ENCODE data around the gene MYH11.
"Not testable (repeated sequence)": the region's sequence is repeated elsewhere in the genome, so short reads cannot be mapped to it uniquely, and the experiment has no call there.

Gene MYH11

DNA sequence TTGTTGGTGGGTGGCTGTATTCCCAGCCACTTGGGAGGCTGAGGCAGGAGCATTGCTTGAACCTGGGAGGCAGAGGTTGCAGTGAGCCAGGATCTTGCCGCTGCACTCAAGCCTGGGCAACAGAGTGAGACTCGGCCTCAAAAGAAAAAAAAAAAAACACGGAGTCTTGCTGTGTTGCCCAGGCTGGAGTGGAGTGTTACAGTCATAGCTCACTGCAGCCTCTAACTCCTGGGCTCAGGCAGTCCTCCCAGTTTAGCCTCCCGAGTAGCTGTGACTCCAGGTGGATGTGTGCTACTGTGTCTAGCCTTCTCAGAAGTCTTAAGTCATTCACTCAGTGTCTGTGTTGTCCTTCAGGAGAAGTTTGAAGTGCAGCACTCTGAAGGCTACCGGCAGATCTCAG lies 179.4 kb downstream of the MYH11 start:
- H3K4me3 ChIP-seq (ENCODE audit: low read depth, low read length), result no peak overlapping the region
- TF ChIP-seq, protein P1, sequence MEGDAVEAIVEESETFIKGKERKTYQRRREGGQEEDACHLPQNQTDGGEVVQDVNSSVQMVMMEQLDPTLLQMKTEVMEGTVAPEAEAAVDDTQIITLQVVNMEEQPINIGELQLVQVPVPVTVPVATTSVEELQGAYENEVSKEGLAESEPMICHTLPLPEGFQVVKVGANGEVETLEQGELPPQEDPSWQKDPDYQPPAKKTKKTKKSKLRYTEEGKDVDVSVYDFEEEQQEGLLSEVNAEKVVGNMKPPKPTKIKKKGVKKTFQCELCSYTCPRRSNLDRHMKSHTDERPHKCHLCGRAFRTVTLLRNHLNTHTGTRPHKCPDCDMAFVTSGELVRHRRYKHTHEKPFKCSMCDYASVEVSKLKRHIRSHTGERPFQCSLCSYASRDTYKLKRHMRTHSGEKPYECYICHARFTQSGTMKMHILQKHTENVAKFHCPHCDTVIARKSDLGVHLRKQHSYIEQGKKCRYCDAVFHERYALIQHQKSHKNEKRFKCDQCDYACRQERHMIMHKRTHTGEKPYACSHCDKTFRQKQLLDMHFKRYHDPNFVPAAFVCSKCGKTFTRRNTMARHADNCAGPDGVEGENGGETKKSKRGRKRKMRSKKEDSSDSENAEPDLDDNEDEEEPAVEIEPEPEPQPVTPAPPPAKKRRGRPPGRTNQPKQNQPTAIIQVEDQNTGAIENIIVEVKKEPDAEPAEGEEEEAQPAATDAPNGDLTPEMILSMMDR (IDR thresholded peaks at IDR 0.05; ENCODE audit: control insufficient read depth, extremely low read depth, insufficient read depth), result no peak
- DNase-seq (ENCODE audit: low read depth), result no peak

DNA sequence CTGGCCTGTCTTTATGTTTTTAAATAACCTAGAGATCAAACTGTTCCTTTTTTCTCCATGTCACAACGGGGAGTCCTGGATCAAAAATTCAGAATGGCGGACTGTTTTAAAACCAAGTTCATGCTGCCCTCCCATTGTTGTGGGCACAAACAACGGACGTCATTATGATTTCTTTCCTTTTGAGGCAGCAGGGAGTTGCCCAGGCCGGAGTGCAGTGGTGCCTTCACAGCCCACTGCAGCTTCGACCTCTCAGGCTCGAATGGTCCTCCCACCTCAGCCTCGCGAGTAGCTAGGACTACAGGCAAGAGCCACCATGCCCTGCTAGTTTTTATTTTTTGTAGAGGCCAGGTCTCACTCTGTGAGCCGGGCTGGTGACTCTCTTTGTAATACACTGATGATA lies 180.3 kb downstream of the MYH11 start:
- H3K4me3 ChIP-seq (ENCODE audit: low read depth, low read length), result no peak overlapping the region
- DNase-seq (ENCODE audit: low read depth), result no peak
- TF ChIP-seq, protein P1 (IDR thresholded peaks at IDR 0.05; ENCODE audit: control insufficient read depth, extremely low read depth, insufficient read depth), result no peak

DNA sequence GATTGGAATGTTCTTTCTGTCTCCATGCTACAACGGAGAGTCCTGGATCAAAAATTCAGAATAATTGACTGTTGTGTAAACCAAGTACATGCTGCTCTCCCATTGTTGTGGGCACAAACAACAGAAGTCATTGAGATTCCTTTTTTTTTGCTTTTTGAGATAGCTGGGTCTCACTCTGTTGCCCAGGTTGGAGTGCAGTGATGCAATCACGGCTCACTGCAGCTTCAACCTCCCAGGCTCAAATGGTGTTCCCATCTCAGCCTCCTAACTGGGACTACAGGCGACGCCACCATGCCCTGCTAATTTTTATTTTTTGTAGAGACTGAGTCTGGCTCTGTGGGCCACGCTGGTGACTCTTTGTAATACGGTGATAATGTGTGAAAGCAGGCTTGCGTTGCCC lies 182.3 kb downstream of the MYH11 start:
- TF ChIP-seq, protein P1 (IDR thresholded peaks at IDR 0.05; ENCODE audit: control insufficient read depth, extremely low read depth, insufficient read depth), result no peak
- no peak overlapping the region for H3K4me3 ChIP-seq (ENCODE audit: low read depth, low read length)
- DNase-seq (ENCODE audit: low read depth), result no peak

DNA sequence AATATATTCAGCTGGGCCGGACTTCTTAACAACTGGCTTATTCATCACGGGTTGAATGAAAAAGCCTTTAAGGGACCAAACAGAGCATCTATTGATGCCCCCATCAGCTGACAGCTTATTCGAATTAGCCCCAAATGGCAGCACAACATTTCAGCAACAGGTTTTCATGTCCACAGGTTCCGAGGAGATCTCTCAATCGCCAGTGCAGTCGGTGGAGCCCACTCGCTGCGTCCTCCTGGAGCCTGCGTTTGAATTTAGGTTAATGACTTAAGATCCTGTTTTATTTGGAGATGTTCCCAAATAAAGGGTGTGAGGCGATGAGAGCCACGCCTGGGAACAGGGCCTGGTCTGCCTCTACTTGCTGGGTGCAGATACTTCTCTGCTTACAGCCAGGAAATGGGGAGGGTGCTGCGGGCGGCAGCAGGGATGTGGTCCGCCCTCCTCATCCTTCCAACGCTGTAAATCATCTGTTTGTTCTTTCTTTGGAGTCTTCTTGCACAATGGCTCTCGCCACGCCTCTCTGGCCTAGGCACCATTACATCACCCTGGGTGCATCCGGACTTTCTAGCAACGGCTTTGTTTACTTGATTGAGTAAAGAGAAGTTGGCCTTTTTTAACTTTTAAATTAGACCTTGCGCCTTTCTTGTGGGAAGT lies 184.2 kb downstream of the MYH11 start:
- no peak overlapping the region for H3K4me3 ChIP-seq (ENCODE audit: low read depth, low read length)
- peak; percentile 94 for DNase-seq (ENCODE audit: low read depth)

DNA sequence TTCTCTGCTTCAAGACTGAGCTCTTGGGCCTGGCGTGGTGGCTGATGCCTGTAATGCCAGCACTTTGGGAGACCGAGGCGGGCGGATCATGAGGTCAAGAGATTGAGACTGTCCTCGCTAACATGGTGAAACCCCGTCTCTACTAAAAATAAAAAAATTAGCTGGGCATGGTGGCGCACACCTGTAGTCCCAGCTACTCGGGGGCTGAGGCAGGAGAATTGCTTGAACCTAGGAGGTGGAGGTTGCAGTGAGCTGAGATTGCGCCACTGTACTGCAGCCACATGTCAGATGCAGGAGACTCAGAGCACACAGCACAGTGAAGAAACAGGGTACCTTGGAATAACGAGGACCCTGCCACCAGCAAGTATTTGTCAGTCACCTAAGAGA lies 184.7 kb downstream of the MYH11 start:
- not testable (repeated sequence) for H3K4me3 ChIP-seq (ENCODE audit: low read depth, low read length); DNase-seq (ENCODE audit: low read depth)

More for the DNA sequence above, 184.2 kb downstream of the MYH11 start:
- TF ChIP-seq, protein P1 (IDR thresholded peaks at IDR 0.05; ENCODE audit: control insufficient read depth, extremely low read depth, insufficient read depth), result no peak

DNA sequence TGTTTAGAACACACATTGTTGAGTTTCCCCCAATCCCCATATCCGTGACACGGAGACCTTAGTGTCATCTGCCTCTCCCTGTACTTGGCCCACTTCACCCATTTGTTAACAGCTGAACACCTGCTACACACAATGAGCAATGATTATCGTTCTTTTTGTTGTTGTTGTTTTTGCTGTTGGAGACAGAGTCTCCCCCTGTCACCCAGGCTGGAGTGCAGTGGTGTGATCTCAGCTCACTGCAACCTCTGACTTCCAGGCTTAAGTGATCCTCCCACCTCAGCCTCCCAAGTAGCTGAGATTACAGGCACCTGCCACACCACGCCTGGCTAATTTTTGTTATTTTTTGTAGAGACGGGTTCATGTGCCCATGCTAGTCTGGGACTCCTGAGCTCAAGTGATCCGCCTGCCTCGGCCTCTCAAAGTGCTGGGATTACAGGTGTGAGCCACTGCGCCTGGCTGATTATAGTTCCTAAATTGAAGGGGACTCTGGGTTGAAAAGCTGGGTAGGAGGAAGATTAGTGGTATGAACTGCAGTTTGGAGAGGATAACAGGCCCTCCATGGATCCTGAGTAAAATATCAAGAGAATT lies 185.2 kb downstream of the MYH11 start:
- no peak overlapping the region for H3K4me3 ChIP-seq (ENCODE audit: low read depth, low read length)
- TF ChIP-seq, protein P1 (IDR thresholded peaks at IDR 0.05; ENCODE audit: control insufficient read depth, extremely low read depth, insufficient read depth), result no peak
- DNase-seq (ENCODE audit: low read depth), result no peak

DNA sequence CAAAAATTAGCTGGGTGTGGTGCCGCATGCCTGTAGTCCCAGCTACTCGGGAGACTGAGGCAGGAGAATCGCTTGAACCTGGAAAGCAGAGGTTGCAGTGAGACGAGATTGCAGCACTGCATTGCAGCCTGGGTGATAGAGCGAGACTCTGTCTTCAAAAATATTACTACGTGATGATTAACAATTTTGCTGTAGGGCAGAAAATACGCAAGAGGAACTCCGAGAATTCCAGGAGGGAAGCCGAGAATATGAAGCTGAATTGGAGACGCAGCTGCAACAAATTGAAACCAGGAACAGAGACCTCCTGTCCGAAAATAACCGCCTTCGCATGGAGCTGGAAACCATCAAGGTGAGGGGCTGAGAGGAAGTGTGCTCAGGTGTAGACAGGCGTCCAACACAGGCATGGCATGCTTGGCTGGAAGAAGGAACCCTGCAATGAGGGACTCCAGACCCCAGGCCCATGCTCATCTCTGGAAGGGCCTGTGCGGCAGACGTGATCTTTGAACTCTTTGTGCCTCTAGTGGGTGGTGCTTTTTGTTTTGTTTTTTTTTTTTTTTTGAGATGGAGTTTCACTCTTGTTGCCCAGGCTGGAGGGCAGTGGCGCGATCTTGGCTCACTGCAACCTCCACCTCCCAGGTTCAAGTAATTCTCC lies 189.6 kb downstream of the MYH11 start:
- DNase-seq (ENCODE audit: low read depth), result no peak
- H3K4me3 ChIP-seq (ENCODE audit: low read depth, low read length), result no peak overlapping the region
- TF ChIP-seq, protein P1 (IDR thresholded peaks at IDR 0.05; ENCODE audit: control insufficient read depth, extremely low read depth, insufficient read depth), result no peak

Measured in LNCaP clone FGC (cell line).